Caco-2 (cell line): ENCODE results near the gene BEX4. TPM values are rescaled to one million over a fixed set of nuclear protein-coding genes. Genes with fewer than 3 reads are reported as not detected.
"Not testable (repeated sequence)": the region's sequence is repeated elsewhere in the genome, so short reads cannot be mapped to it uniquely, and the experiment has no call there.

ENCODE experiments used
- BruUV-seq: library from RNA; stranded (reverse); fragments of 400-500 nt; replicated peaks from 2 replicates; lab custom pipeline; 2021; lab: Mats Ljungman, UMichigan
- CTCF ChIA-PET: fragments of 300-600 bp; sonication (Branson Sonifier 250); formaldehyde crosslinking; loops from one replicate; lab custom pipeline; 2022; ENCODE audit warnings: antibody characterized with exemption; lab: Charles Lee
- POLR2A ChIA-PET: fragments of 300-600 bp; sonication (Branson Sonifier 250); formaldehyde crosslinking; loops from one replicate; lab custom pipeline; 2022; ENCODE audit warnings: antibody characterized with exemption; lab: Charles Lee
- DNase-seq, 2 experiments: peaks; one replicate each; pipeline versions ENCODE4 v3.0.0 to v3.0.0-alpha.2; 2020 to 2022
- H3K27me3 ChIP-seq: replicated peaks from 2 replicates; pipeline ENCODE4 v1.6.0; 2011; ENCODE audit warnings: low read length; ENCODE audit not compliant: control insufficient read depth, insufficient read depth
- H3K36me3 ChIP-seq: 2 replicates; pipeline ENCODE4 v1.5.1; 2011; ENCODE audit warnings: low read length; ENCODE audit not compliant: control insufficient read depth, insufficient read depth
- H3K4me1 ChIP-seq: fragments of 250-450 bp; sonication (Bioruptor Pico); 2 replicates; pipeline ENCODE4 v1.5.1; 2020; ENCODE audit warnings: mild to moderate bottlenecking
- H3K4me3 ChIP-seq: 2 replicates; pipeline ENCODE4 v1.5.1; 2011; ENCODE audit warnings: low read depth, mild to moderate bottlenecking, control low read depth, low read length
- H3K9me3 ChIP-seq: fragments of 250-450 bp; sonication (Bioruptor Pico); 2 replicates; pipeline ENCODE4 v1.5.1; 2020; ENCODE audit warnings: mild to moderate bottlenecking, moderate library complexity
- H3K27ac Mint-ChIP-seq: one replicate; pipeline ENCODE4 v1.8.0; 2022; ENCODE audit warnings: mixed read lengths; ENCODE audit not compliant: unreplicated experiment
- H3K27me3 Mint-ChIP-seq: one replicate; pipeline ENCODE4 v1.8.0; 2022; ENCODE audit warnings: mixed read lengths; ENCODE audit not compliant: insufficient read depth, unreplicated experiment
- H3K36me3 Mint-ChIP-seq: one replicate; pipeline ENCODE4 v1.8.0; 2022; ENCODE audit warnings: mild to moderate bottlenecking, mixed read lengths; ENCODE audit not compliant: insufficient read depth, unreplicated experiment
- H3K4me1 Mint-ChIP-seq: one replicate; pipeline ENCODE4 v1.8.0; 2022; ENCODE audit warnings: low read depth, mixed read lengths; ENCODE audit not compliant: unreplicated experiment
- H3K4me3 Mint-ChIP-seq: one replicate; pipeline ENCODE4 v1.8.0; 2022; ENCODE audit warnings: mild to moderate bottlenecking, moderate library complexity, mixed read lengths; ENCODE audit not compliant: unreplicated experiment
- H3K9me3 Mint-ChIP-seq: one replicate; pipeline ENCODE4 v1.8.0; 2022; ENCODE audit warnings: mixed read lengths; ENCODE audit not compliant: unreplicated experiment
- intact Hi-C: fragments of 100-400 bp; cut with micrococcal nuclease; formaldehyde crosslinking; loops from one replicate; pipeline ENCODE4 v1.10.0; 2022; ENCODE audit not compliant: unreplicated experiment
- total RNA-seq: library from RNA; stranded (reverse); gene quantifications from 2 replicates; pipeline ENCODE4 v1.2.3, GENCODE V29; 2022
- TF ChIP-seq, protein P1 (sequence below), 2 experiments: fragments of 200-600 bp in 1 of 2; IDR thresholded peaks; 1 replicate in 1 of 2; 2 replicates in 1 of 2; pipeline versions ENCODE4 v1.5.1 to v1.8.0; 2011 to 2022; ENCODE audit warnings: antibody characterized with exemption in 1 of 2, control low read depth in 1 of 2, inconsistent platforms in 1 of 2, low read depth in 1 of 2, low read length in 1 of 2, mild to moderate bottlenecking in 1 of 2, moderate library complexity in 1 of 2; ENCODE audit not compliant: insufficient read depth in 1 of 2, severe bottlenecking in 1 of 2, unreplicated experiment in 1 of 2

The BEX4 gene
- total RNA-seq, 1 experiment from 2014 or later: 2.2 TPM

DNA sequence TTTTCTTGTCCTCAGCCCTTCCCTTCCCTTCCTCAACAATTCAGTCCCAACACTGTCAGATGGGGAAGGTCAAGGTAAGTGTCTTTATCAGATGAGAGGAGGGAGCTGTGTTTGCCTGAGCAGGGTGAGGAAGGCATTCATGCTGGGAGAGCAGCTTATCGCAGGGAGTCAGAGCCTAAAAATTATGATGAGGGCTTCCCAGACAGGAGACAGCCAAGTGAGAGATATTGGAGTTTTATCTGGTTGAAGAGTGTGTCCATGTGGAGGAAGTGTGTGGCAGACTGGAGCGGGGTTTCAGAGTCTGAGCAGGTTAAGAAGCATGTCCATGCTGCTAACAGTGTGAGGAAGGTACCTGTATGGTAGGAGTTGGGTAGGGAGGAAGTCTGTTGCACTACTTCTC, 18.4 kb downstream of the BEX4 start:
- H3K36me3 ChIP-seq: no peaks in the 10 kb centered on the region
- Mint-ChIP-seq H3K27me3 (no peaks in the 10 kb centered on the region), H3K36me3 (no peaks in the 10 kb centered on the region), H3K4me3 (no peak overlapping the region), H3K27ac (no peak overlapping the region), H3K4me1 (peaks cover 7% of the 10 kb centered on the region), H3K9me3 (no peaks in the 10 kb centered on the region)
- intact Hi-C loops: no loop called here
- TF ChIP-seq, protein P1, sequence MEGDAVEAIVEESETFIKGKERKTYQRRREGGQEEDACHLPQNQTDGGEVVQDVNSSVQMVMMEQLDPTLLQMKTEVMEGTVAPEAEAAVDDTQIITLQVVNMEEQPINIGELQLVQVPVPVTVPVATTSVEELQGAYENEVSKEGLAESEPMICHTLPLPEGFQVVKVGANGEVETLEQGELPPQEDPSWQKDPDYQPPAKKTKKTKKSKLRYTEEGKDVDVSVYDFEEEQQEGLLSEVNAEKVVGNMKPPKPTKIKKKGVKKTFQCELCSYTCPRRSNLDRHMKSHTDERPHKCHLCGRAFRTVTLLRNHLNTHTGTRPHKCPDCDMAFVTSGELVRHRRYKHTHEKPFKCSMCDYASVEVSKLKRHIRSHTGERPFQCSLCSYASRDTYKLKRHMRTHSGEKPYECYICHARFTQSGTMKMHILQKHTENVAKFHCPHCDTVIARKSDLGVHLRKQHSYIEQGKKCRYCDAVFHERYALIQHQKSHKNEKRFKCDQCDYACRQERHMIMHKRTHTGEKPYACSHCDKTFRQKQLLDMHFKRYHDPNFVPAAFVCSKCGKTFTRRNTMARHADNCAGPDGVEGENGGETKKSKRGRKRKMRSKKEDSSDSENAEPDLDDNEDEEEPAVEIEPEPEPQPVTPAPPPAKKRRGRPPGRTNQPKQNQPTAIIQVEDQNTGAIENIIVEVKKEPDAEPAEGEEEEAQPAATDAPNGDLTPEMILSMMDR (IDR thresholded peaks at IDR 0.05; ENCODE audit: insufficient read depth in 1 of 2, low read depth in 1 of 2, low read length in 1 of 2, severe bottlenecking in 1 of 2, unreplicated experiment in 1 of 2): no peak
- POLR2A ChIA-PET: no interaction called here
- CTCF ChIA-PET: no interaction called here
- DNase-seq: no peak
- H3K4me1 ChIP-seq: no peaks in the 10 kb centered on the region
- BruUV-seq: no TSS peak
- H3K9me3 ChIP-seq: no peaks in the 10 kb centered on the region
- H3K27me3 ChIP-seq: no peaks in the 10 kb centered on the region
- no peak overlapping the region for H3K4me3 ChIP-seq

DNA sequence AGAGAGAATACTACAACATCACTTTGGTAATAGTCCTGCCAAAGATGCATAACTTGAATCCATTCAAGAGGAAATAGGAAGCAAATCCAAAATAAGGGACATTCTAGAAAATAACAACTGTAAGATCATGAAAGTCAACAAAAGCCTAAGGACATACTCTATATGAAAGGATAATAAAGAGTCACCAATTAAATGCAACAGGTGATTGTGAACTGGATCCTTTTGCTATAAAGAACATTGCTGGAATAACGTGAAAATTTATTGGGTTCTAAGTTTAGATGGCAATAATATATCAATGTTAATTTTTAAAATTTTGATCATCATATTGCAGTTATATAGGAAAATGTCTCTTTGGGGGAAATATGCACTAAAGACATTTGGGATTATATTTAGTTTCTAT, 20.0 kb downstream of the BEX4 start:
- H3K27me3 ChIP-seq: no peaks in the 10 kb centered on the region

DNA sequence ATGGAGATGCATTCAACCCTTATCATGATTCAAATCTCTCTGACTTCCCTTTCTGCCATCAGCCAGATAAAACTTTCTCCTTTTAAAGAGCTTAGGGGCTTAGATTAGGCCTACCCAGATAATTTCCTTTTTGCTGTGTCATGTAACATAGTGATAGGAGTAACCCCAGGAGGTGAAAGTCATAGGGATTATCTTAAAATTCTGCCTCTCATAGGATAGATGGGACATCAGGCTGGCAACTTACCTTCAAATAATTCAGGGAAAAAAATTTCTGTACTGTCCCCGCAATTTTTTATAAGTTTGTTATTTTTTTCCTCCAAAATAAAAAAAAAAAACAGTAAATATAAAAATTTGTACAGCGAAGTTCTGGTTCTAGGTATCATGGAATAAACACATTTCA, 20.7 kb downstream of the BEX4 start:
- H3K4me1 ChIP-seq, intact Hi-C loops, H3K4me3 Mint-ChIP-seq, H3K27me3 ChIP-seq, H3K36me3 ChIP-seq, H3K4me3 ChIP-seq, H3K9me3 ChIP-seq, H3K27ac Mint-ChIP-seq, H3K36me3 Mint-ChIP-seq, DNase-seq, CTCF ChIA-PET, H3K4me1 Mint-ChIP-seq, POLR2A ChIA-PET, H3K27me3 Mint-ChIP-seq, BruUV-seq, H3K9me3 Mint-ChIP-seq: not testable (repeated sequence)

More for the DNA sequence above, 20.0 kb downstream of the BEX4 start:
- H3K4me3 Mint-ChIP-seq: no peak overlapping the region
- no peak overlapping the region for H3K4me3 ChIP-seq
- ChIA-PET POLR2A (no interaction called here), CTCF (no interaction called here)
- H3K9me3 ChIP-seq: no peaks in the 10 kb centered on the region
- H3K4me1 Mint-ChIP-seq: peaks cover 7% of the 10 kb centered on the region
- no peaks in the 10 kb centered on the region for H3K27me3 Mint-ChIP-seq
- no peaks in the 10 kb centered on the region for H3K9me3 Mint-ChIP-seq
- no peaks in the 10 kb centered on the region for H3K4me1 ChIP-seq
- no peaks in the 10 kb centered on the region for H3K36me3 Mint-ChIP-seq
- DNase-seq: no peak
- BruUV-seq: no TSS peak
- no peaks in the 10 kb centered on the region for H3K36me3 ChIP-seq
- intact Hi-C loops: no loop called here
- no peak overlapping the region for H3K27ac Mint-ChIP-seq
- TF ChIP-seq, protein P1 (IDR thresholded peaks at IDR 0.05; ENCODE audit: insufficient read depth in 1 of 2, low read depth in 1 of 2, low read length in 1 of 2, severe bottlenecking in 1 of 2, unreplicated experiment in 1 of 2): no peak

DNA sequence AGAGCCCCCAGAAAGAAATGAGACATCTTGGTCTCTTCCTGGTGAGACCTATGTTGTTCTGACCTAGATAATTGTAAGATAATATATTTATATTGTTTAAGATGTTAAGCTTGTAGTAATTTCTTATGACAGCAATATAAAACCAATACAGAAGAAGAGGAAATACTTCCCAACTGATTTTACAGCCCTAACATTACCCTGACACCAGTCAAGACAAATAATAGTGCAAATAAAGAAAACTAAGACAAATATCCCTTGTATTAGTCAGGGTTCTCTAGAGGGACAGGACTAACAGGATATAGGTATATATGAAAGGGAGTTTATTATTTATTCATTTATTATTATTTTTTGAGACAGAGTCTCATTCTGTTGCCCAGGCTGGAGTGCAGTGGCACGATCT, 21.4 kb downstream of the BEX4 start:
- no peak overlapping the region for H3K4me3 Mint-ChIP-seq
- H3K27me3 Mint-ChIP-seq: peaks cover 3% of the 10 kb centered on the region
- H3K27me3 ChIP-seq: no peaks in the 10 kb centered on the region
- H3K4me1 ChIP-seq: no peaks in the 10 kb centered on the region
- H3K4me1 Mint-ChIP-seq: peaks cover 7% of the 10 kb centered on the region
- no peaks in the 10 kb centered on the region for H3K9me3 Mint-ChIP-seq
- TF ChIP-seq, protein P1 (IDR thresholded peaks at IDR 0.05; ENCODE audit: insufficient read depth in 1 of 2, low read depth in 1 of 2, low read length in 1 of 2, severe bottlenecking in 1 of 2, unreplicated experiment in 1 of 2): no peak
- no peak for DNase-seq
- H3K36me3 Mint-ChIP-seq: no peaks in the 10 kb centered on the region
- intact Hi-C loops: no loop called here
- no peak overlapping the region for H3K27ac Mint-ChIP-seq
- CTCF ChIA-PET: no interaction called here
- BruUV-seq: no TSS peak
- H3K4me3 ChIP-seq: no peak overlapping the region
- POLR2A ChIA-PET: no interaction called here
- no peaks in the 10 kb centered on the region for H3K36me3 ChIP-seq
- no peaks in the 10 kb centered on the region for H3K9me3 ChIP-seq
